Activated CD8-positive, alpha-beta memory T cell treated with anti-CD3 and anti-CD28 coated beads, Interleukin-2, amount 50 U/mL, for 1 hour (primary cell): ENCODE results near the gene EFCAB8.
"Not testable (repeated sequence)": the region's sequence is repeated elsewhere in the genome, so short reads cannot be mapped to it uniquely, and the experiment has no call there.

Source experiments
- DNase-seq: peaks from one replicate; pipeline ENCODE4 v3.0.0-alpha.2; 2020; ENCODE audit errors: extremely low read depth

EFCAB8 gene

GRCh38 chr20:32959351-32960221 is 100.9 kb downstream of the EFCAB8 start:
- no peak for DNase-seq

- no peak for DNase-seq
Measured at GRCh38 chr20:32960222-32960518, 101.4 kb downstream of the EFCAB8 start.

- DNase-seq, result no peak
Measured at GRCh38 chr20:32960849-32961731, 102.4 kb downstream of the EFCAB8 start.

- no peak for DNase-seq
Measured at GRCh38 chr20:32962053-32962452, 103.3 kb downstream of the EFCAB8 start.

- not testable (repeated sequence) for DNase-seq
Measured at GRCh38 chr20:32962646-32963045, 103.9 kb downstream of the EFCAB8 start.

GRCh38 chr20:32963176-32963575 is 104.5 kb downstream of the EFCAB8 start:
- DNase-seq, result no peak

GRCh38 chr20:32964575-32964974 is 105.9 kb downstream of the EFCAB8 start:
- DNase-seq, result no peak

GRCh38 chr20:32965115-32965514 is 106.4 kb downstream of the EFCAB8 start:
- no peak for DNase-seq

- no peak for DNase-seq
Measured at GRCh38 chr20:32965581-32966373, 107.1 kb downstream of the EFCAB8 start.

GRCh38 chr20:32966382-32966781 is 107.7 kb downstream of the EFCAB8 start:
- DNase-seq, result no peak

- DNase-seq, result no peak
Measured at GRCh38 chr20:32966881-32967781, 108.4 kb downstream of the EFCAB8 start.

- DNase-seq, result peak; percentile 65
Measured at GRCh38 chr20:32967961-32968457, 109.3 kb downstream of the EFCAB8 start.

- no peak for DNase-seq
Measured at GRCh38 chr20:32968478-32969241, 109.9 kb downstream of the EFCAB8 start.

GRCh38 chr20:32969356-32970114 is 110.8 kb downstream of the EFCAB8 start:
- no peak for DNase-seq

- DNase-seq, result no peak
Measured at GRCh38 chr20:32970115-32970972, 111.6 kb downstream of the EFCAB8 start.

GRCh38 chr20:32970973-32971300 is 112.2 kb downstream of the EFCAB8 start:
- no peak for DNase-seq

GRCh38 chr20:32971703-32972161 is 113.0 kb downstream of the EFCAB8 start:
- no peak for DNase-seq
